Spinal cord (tissue), 10 donors: ENCODE results near the gene TBC1D1. TPM values are rescaled to one million over a fixed set of nuclear protein-coding genes. Genes with fewer than 3 reads are reported as not detected.
"Not testable (repeated sequence)": the region's sequence is repeated elsewhere in the genome, so short reads cannot be mapped to it uniquely, and the experiment has no call there.

Experiments used
- DNase-seq, 6 donors: peaks; one replicate each; pipeline versions ENCODE4 v3.0.0 to v3.0.0-alpha.2; 2013 to 2015; ENCODE audit warnings: low spot score in 6 of 6, low read depth in 4 of 6
- H3K27ac ChIP-seq: one replicate; pipeline ENCODE4 v1.5.1; 2013; ENCODE audit warnings: low read depth, low read length, control low read depth
- H3K27me3 ChIP-seq: one replicate; pipeline ENCODE4 v1.6.1; 2013; ENCODE audit warnings: low read length; ENCODE audit not compliant: control insufficient read depth, insufficient read depth
- H3K36me3 ChIP-seq: one replicate; pipeline ENCODE4 v1.6.1; 2013; ENCODE audit warnings: low read length; ENCODE audit not compliant: control insufficient read depth, insufficient read depth
- H3K4me1 ChIP-seq: one replicate; pipeline ENCODE4 v1.6.1; 2013; ENCODE audit warnings: low read length; ENCODE audit not compliant: control insufficient read depth, insufficient read depth
- H3K4me3 ChIP-seq: one replicate; pipeline ENCODE4 v1.5.1; 2013; ENCODE audit warnings: low read depth, low read length, control low read depth
- H3K9me3 ChIP-seq: one replicate; pipeline ENCODE4 v1.6.1; 2013; ENCODE audit warnings: low read length; ENCODE audit not compliant: control insufficient read depth, insufficient read depth
- WGBS: methylation state at CpG from one replicate; pipeline ENCODE4 v1.1.5; 2013; ENCODE audit warnings: missing lambda C conversion rate; ENCODE audit not compliant: insufficient coverage; 5-methylcytosine and 5-hydroxymethylcytosine counted together
- polyA plus RNA-seq, 2 donors: library from polyadenylated mRNA; unstranded; fragments of 120-200 nt; gene quantifications; one replicate each; pipeline ENCODE4 v1.2.1, GENCODE V29; 2013; ENCODE audit not compliant: insufficient read length in 2 of 2
- total RNA-seq, 2 donors: library from RNA; depleted of rRNA in 1 of 2; stranded (reverse); fragments of 120-200 nt in 1 of 2; fragments of >200 nt in 1 of 2; gene quantifications; one replicate each; pipeline versions ENCODE4 v1.2.3 to v1.2.4, GENCODE V29; 2013 to 2014
- donor health status: healthy.

The TBC1D1 gene
- total and polyA plus RNA-seq, 4 donors: 49.0 to 59.0 (median 53.9) TPM

DNA sequence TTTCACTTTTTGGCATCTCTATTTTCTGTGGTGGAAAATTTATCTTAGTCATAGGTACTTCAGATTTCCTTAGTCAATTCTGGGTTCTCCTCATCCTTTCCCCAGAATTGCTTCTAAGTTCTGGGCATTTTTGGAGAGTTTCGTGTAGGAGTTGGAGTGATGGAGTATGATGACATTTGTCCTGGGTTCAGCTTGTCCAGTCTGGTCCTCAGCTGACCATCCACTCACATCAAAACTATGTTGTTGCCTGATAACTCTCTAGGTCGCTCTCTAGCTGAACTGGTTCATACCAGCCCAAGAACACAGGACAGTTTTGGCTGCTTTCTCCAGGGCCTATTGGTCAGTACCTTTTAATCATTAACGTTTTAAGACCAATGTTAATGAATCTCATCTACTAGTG lies 82.6 kb downstream of the TBC1D1 start:
- no peak for DNase-seq
- H3K4me1 ChIP-seq: peaks cover 6% of the 10 kb centered on the region
- H3K36me3 ChIP-seq: no peaks in the 10 kb centered on the region
- WGBS: 100% methylated on average over 1 of the region's 3 CpGs
- H3K9me3 ChIP-seq: no peaks in the 10 kb centered on the region
- H3K27me3 ChIP-seq: no peaks in the 10 kb centered on the region
- H3K27ac ChIP-seq: no peak overlapping the region
- H3K4me3 ChIP-seq: no peak overlapping the region

- H3K4me1 ChIP-seq: peaks cover 13% of the 10 kb centered on the region
- H3K4me3 ChIP-seq, H3K27ac ChIP-seq, H3K9me3 ChIP-seq, DNase-seq, H3K36me3 ChIP-seq, H3K27me3 ChIP-seq: not testable (repeated sequence)
- 100% methylated on average over 4 of the region's 13 CpGs for WGBS
Observed at GRCh38 chr4:37975321-37975822, 84.5 kb downstream of the TBC1D1 start.

GRCh38 chr4:37976507-37976906 lies 85.6 kb downstream of the TBC1D1 start:
- H3K27me3 ChIP-seq: no peaks in the 10 kb centered on the region
- WGBS: no CpG with 5 or more reads among the region's 3 CpGs
- no peak for DNase-seq
- H3K36me3 ChIP-seq: no peaks in the 10 kb centered on the region
- H3K27ac ChIP-seq: peak overlapping the region; percentile 73
- peaks cover 13% of the 10 kb centered on the region for H3K4me1 ChIP-seq
- H3K4me3 ChIP-seq: peak overlapping the region; percentile 40
- H3K9me3 ChIP-seq: no peaks in the 10 kb centered on the region

GRCh38 chr4:37976991-37977470 lies 86.1 kb downstream of the TBC1D1 start:
- DNase-seq: peak in 4 of 6 donors; percentile 36 to 88 (median 64)
- Histone ChIP-seq H3K9me3 (no peaks in the 10 kb centered on the region), H3K4me1 (peaks cover 13% of the 10 kb centered on the region), H3K4me3 (peak overlapping the region; percentile 44), H3K27ac (peak overlapping the region; percentile 73), H3K36me3 (no peaks in the 10 kb centered on the region), H3K27me3 (no peaks in the 10 kb centered on the region)
- WGBS: under 1% methylated on average over 31 of the region's 50 CpGs

DNA sequence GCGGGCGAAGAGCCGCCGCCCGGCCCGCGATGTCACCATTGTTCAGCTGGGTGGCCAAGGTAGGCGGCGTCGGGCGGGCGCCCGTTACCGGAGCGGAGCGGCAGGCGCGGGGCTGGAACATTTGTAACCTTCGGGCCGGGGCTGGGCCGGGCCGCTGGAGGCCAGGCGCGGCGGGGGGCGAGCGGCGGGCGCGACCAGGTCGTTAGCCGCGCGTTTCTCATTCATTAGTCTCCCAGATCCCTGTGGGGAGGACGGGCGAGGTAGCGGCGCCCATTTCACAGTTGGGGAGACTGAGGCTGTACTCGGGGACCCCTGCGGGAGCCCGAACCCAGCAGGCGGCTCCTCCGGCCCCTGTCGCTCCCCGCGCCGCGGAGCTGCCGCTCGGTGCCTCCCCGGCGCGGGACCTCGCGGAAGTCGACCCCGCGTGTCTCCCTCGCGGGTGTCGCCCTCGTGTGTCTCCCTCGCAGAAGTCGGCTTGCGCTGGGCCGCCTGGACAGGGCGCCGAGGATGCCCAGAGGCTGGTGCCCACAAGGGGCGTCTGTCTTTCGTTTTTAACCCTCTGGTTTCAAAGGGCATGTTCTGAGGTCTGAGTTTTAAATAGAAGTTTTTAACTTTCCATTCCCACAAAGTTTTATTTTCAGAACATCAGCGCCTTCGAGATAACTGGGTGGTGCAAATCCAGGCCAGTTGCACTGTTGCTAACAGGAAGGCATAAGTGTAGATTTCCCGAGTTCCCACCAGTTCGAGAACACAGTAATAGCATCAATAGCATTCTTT lies 86.8 kb downstream of the TBC1D1 start:
- Histone ChIP-seq H3K4me3 (peak overlapping the region; percentile 44), H3K27me3 (no peaks in the 10 kb centered on the region), H3K36me3 (no peaks in the 10 kb centered on the region), H3K27ac (peak overlapping the region; percentile 47), H3K9me3 (no peaks in the 10 kb centered on the region), H3K4me1 (peaks cover 13% of the 10 kb centered on the region)
- DNase-seq: peak in 3 of 6 donors; percentile 31 to 83 (median 82)
- under 1% methylated on average over 63 of the region's 74 CpGs for WGBS

DNA sequence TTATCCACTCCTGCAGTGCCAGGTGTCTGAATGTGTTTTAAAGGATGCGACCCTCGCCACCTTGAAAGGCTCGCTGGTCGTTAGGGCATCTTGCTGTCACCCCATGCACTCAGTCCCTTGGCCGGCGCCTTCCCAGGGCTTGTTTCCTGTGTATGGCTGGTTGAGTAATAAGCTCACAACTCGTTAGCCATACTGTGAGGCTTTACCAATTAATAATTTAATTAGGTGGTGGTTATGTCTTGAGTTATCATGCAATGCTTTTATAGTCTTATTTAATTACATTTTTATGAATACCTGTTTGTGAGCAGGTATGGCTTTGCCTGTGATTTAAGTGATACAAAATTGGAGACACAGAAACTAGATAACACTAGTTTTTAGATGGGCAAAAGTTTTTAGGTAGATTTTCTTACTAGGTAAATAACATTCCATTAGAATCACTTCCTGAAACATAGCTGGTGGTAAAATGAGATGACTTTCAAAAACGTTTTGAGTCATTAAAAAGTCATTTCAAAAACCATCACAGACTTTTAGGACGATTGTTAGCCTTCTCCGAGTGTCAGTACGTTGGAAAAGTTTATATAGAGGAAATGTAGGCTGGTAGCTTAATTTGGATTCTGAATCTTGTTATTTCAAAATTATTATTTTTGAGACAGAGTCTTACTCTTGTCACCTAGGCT lies 87.5 kb downstream of the TBC1D1 start:
- Histone ChIP-seq H3K27ac (peak overlapping the region; percentile 47), H3K9me3 (no peaks in the 10 kb centered on the region), H3K27me3 (no peaks in the 10 kb centered on the region), H3K36me3 (no peaks in the 10 kb centered on the region), H3K4me1 (peaks cover 16% of the 10 kb centered on the region), H3K4me3 (peak overlapping the region; percentile 44)
- 8% methylated on average over 4 of the region's 11 CpGs for WGBS
- DNase-seq: no peak

GRCh38 chr4:37980246-37980645 lies 89.4 kb downstream of the TBC1D1 start:
- no peaks in the 10 kb centered on the region for H3K36me3 ChIP-seq
- H3K4me3 ChIP-seq: no peak overlapping the region
- DNase-seq: peak in 1 of 6 donors; percentile 44
- H3K9me3 ChIP-seq: no peaks in the 10 kb centered on the region
- no peaks in the 10 kb centered on the region for H3K27me3 ChIP-seq
- no peak overlapping the region for H3K27ac ChIP-seq
- WGBS: no CpG with 5 or more reads among the region's 1 CpG
- H3K4me1 ChIP-seq: peaks cover 16% of the 10 kb centered on the region

GRCh38 chr4:37981425-37981824 lies 90.5 kb downstream of the TBC1D1 start:
- DNase-seq: no peak
- WGBS: 60% methylated on average over 4 of the region's 4 CpGs
- no peaks in the 10 kb centered on the region for H3K27me3 ChIP-seq
- H3K27ac ChIP-seq: no peak overlapping the region
- no peaks in the 10 kb centered on the region for H3K36me3 ChIP-seq
- H3K4me3 ChIP-seq: no peak overlapping the region
- H3K9me3 ChIP-seq: no peaks in the 10 kb centered on the region
- peaks cover 16% of the 10 kb centered on the region for H3K4me1 ChIP-seq

DNA sequence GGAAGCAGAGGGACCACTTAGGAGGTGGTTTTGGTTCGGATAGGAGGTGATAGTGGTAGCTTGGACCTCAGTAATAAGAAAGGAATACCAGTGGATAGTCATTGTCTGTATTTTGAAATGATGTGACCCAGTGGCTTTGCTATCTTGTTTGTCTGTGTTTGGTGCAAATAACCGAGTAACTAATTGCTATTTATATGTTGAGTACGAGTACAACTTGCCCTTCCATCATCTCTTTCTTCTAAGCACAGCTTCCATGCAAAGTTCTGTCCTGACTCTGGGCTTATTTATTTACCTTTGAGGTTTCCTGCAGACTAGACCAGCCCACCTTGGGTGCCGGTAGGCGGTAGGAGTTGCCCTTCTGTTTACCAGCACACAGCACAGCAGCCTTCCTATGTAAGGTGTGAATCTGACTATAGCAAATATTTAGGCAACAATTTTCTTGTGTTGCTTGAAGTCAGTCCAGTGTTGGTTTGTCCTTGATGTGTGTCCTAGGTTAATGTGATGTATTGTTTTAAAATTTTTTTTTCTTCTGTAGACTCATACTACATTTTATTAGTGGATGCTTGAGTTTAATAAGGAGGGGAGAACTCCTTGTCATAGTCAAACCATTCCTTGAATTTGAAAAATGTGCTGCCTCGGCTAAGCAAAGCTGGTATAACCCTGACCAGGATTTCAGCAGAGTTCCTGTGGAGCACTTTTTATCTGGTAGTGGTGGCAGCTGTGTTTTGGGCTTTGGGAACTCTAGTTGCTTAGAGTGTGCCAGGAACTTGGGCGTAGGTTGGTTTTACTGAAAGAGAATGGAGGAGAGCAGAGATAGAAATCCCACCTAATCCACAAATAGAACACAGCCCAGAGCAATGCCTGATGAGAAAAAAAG lies 91.2 kb downstream of the TBC1D1 start:
- Histone ChIP-seq H3K36me3 (no peaks in the 10 kb centered on the region), H3K4me3 (no peak overlapping the region), H3K27ac (no peak overlapping the region), H3K4me1 (peaks cover 16% of the 10 kb centered on the region), H3K27me3 (no peaks in the 10 kb centered on the region), H3K9me3 (no peaks in the 10 kb centered on the region)
- no peak for DNase-seq
- 75% methylated on average over 3 of the region's 7 CpGs for WGBS
